Uterus (tissue), 2 donors: Measurements from ENCODE around the gene FZD8.

ENCODE experiments used
- POLR2A ChIP-seq, 2 donors: fragments of 450-650 bp; IDR thresholded peaks; one replicate each; pipeline ENCODE4 v1.6.1; 2016; ENCODE audit warnings: antibody characterized with exemption in 2 of 2, mild to moderate bottlenecking in 1 of 2, moderate library complexity in 1 of 2
- TF ChIP-seq, protein P1 (sequence below), 4 experiments: fragments of 200-600 bp in 2 of 4; fragments of 450-650 bp in 2 of 4; sonication (generic) in 2 of 4; IDR thresholded peaks; one replicate each; pipeline ENCODE4 v1.5.1; 2016 to 2019; ENCODE audit warnings: antibody characterized with exemption in 4 of 4, mild to moderate bottlenecking in 2 of 4, moderate library complexity in 1 of 4

DNA sequence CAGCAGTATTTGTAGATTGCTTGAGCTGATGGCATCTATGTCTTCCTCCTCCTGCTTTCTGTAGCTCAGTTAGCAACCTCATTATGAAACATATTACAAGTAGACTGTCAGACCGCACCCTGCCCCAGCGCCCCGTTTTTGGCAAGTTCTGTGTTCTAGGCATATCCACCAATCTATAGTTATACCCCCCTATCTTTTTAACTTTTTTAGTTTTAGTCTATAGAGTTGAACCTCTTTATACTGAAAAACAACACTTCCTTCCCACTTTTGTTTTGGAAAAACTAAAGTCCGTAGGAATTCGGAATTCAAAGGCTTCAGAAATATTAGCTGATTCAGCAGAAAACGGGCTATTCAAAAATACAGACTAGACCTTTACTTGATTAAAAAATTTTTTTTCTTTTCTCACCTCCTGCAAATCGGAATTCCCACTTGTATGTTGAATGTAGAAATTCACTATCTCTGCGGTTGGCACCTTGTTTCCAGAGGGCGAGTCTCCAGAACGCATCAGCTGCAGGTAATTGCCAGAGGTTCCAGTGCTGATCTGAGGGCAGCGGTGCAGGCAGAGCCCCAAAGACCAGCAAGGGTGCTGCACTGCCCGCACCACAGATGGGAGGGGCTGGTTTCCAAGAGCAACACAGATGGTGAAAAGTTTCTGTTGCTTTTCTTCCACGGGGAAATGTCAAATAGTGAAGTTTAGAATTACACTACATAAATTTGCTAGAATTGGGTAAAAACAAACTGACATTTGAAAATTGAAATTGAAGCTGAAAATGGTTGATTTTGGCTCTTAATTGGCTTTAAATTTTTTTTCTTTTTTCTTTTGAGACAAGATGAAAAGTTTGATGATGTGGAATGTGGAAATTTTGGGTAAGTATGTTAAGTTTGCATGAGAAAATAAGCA is 2.2 kb upstream of the FZD8 start:
- TF ChIP-seq POLR2A (IDR thresholded peaks at IDR 0.05) = no peak
- TF ChIP-seq, protein P1, sequence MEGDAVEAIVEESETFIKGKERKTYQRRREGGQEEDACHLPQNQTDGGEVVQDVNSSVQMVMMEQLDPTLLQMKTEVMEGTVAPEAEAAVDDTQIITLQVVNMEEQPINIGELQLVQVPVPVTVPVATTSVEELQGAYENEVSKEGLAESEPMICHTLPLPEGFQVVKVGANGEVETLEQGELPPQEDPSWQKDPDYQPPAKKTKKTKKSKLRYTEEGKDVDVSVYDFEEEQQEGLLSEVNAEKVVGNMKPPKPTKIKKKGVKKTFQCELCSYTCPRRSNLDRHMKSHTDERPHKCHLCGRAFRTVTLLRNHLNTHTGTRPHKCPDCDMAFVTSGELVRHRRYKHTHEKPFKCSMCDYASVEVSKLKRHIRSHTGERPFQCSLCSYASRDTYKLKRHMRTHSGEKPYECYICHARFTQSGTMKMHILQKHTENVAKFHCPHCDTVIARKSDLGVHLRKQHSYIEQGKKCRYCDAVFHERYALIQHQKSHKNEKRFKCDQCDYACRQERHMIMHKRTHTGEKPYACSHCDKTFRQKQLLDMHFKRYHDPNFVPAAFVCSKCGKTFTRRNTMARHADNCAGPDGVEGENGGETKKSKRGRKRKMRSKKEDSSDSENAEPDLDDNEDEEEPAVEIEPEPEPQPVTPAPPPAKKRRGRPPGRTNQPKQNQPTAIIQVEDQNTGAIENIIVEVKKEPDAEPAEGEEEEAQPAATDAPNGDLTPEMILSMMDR (IDR thresholded peaks at IDR 0.05) = no peak
